DOHH2 (cell line): ENCODE measurements around the gene STAT5A.

Source experiments
- CTCF ChIP-seq: fragments of 200-600 bp; sonication (generic); IDR thresholded peaks from one replicate; pipeline ENCODE4 v1.5.1; 2014; ENCODE audit warnings: antibody characterized with exemption, mild to moderate bottlenecking, low read depth, low read length; ENCODE audit not compliant: poor library complexity, severe bottlenecking
- EZH2phosphoT487 ChIP-seq: fragments of 200-600 bp; sonication (generic); IDR thresholded peaks from 2 replicates; pipeline ENCODE4 v1.6.1; 2017; ENCODE audit warnings: borderline replicate concordance, mild to moderate bottlenecking, antibody characterized with exemption, low read length, moderate library complexity, mixed read lengths

DNA sequence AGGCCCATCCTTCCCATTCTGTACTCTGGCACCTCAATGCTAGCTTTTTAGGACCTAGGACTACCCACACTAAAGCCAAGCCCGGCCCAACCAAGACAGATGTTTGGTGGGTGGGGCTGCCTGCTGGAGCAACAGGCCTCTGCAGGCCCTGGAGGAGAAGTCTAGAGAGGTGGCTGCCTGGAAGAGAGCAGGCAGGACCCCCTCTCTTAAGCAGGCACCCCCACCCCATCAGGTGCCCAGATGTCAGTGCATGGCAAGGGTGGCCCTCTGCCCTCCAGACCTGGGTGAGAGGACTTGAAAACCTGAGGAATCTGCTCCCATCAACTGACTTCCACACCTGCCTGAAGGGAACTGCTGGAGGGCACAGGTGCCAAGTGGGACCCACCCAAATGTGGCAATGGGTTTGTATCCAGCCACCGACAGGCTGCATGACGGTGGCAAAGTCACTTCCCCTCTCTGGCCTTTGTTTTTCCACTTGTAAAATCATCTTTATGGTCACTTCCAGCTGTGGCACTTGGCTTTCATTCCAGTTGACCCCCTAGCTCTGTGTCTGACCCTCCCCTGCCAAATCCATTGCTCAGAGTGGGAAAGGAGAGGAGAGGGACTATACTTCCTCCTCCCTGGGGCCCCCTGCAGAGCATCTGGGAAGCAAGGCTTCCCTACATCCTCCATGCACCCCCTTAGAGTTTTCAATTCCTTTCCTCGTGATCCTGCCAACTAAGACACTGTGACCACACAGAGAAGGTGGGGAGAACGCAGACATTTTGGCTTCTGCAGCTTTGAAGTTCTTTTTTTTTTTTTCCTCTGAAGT is 1.7 kb upstream of the STAT5A start:
- TF ChIP-seq CTCF (no peak), EZH2phosphoT487 (no peak)
